HG02623 (cell line): ENCODE data around the gene TP53I13.
"Not testable (repeated sequence)": the region's sequence is repeated elsewhere in the genome, so short reads cannot be mapped to it uniquely, and the experiment has no call there.

Experiments used
- ATAC-seq: cut with Tn5 transposase; IDR thresholded peaks from one replicate; pipeline ENCODE4 v1.9.1; 2021; ENCODE audit warnings: moderate library complexity; ENCODE audit not compliant: unreplicated experiment

Gene TP53I13

GRCh38 chr17:29568331-29569244, at the start of gene TP53I13:
Gene TP53I13, plus strand, starts transcription at chr17:29568701. Its CDS starts 58 bp downstream, at chr17:29568759.
- ATAC-seq = peak; percentile 40

- no peak for ATAC-seq
Observed at GRCh38 chr17:29524692-29525091, 43.8 kb upstream of the TP53I13 start.

GRCh38 chr17:29526322-29526721, 42.2 kb upstream of the TP53I13 start:
- no peak for ATAC-seq

GRCh38 chr17:29533976-29534375, 34.5 kb upstream of the TP53I13 start:
- ATAC-seq = no peak

DNA sequence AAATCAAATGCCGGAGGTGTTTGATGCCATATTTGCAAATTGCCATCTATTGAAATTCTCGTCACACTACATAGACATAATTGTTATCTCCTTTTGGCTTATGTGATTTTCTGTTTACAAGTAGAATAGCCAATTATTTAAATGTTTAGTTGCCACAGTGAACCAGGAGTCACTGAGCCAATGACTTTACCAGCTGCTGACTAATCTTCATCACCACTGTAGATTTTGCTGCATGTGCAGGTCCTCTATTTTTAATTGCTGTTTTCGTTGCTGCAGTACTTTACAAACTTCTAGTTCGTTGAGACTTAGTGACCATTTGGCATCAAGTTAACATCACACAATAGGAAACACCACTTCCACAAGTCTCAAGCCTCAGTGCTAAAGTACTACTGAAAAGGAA, 24.4 kb upstream of the TP53I13 start:
- ATAC-seq = no peak

- no peak for ATAC-seq
Observed at GRCh38 chr17:29546085-29546484, 22.4 kb upstream of the TP53I13 start.

GRCh38 chr17:29546830-29547229, 21.7 kb upstream of the TP53I13 start:
- ATAC-seq = no peak

DNA sequence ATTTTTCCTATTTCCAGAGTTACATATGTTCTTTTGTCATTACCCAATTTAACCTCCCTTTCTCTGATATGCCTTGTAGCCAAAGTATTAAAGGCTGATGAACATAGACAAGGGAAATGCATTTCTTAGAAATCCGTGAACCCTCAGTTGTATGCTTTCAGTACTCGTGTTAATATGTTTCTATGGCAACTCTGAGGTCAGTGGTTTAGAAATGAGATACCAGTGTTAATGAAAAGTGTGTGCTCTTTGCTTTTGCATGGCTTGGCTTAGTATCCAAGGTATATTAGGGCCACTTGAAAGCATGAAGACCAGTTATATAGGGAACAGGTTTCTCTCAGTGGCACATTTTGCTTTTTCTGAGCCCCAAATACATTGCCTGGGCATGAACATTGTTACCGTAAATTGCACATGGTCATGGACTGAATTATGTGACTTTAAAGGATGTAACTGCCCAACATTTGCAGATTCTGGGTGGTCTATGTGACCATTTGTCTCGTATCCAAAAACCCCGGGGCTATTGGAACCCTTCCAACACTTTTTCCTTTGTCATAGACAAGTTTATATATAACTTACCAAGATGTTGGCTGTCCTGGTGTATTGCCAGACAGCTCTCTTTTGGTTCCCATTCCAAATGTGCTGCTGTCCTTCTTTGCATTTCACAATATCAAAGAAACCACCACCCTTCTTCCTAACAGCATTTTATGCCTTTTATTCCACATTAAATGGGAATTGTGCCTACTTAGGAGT, 19.2 kb upstream of the TP53I13 start:
- no peak for ATAC-seq

GRCh38 chr17:29555840-29556239, 12.7 kb upstream of the TP53I13 start:
- ATAC-seq = no peak

DNA sequence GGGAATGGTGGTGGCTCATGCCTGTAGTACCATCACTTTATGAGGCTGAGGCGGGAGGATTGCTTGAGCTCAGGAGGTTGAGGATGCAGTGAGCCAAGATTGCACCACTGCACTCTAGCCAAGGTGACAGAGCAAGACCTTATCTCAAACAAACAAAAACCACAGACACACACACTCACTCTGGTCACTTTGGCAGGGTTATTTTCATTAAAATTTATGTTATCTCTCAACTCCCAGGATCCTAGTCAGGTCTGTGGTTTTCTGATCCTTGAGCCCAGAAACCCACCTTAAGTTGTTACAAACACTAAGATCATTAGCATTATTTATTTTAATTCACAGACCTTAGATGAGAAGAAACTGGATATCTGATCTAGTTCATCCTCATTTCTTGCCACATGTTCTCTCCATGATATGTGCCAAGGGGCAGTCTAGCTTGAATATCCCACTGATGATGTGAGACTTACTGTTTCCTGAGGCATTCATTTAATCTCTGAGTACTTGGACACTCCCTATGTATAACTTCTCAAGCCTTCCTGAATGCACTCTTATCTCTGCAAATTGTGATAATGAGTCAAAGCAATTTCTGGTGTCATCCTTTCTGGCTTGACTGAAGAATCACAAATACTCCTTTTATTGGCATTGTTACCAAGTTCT, 11.3 kb upstream of the TP53I13 start:
- ATAC-seq = no peak

GRCh38 chr17:29557739-29558116, 10.8 kb upstream of the TP53I13 start:
- no peak for ATAC-seq

DNA sequence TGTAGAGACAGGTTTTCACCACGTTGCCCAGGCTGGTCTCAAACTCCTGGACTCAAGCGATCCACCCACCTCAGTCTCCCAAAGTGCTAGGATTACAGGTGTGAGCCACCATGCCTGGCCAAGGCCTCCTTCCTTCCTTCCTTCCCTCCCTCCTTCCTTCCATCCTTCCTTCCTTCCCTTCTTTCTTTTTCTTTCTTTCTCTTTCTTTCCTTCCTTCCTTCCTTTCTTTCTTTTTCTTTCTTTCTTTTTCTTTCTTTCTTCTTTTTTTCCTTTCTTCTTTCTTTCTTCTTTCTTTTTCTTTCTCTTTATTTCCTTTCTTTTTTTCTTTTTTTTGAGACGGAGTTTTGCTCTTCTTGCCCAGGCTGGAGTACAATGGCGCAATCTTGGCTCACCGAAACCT, 10.4 kb upstream of the TP53I13 start:
- not testable (repeated sequence) for ATAC-seq

DNA sequence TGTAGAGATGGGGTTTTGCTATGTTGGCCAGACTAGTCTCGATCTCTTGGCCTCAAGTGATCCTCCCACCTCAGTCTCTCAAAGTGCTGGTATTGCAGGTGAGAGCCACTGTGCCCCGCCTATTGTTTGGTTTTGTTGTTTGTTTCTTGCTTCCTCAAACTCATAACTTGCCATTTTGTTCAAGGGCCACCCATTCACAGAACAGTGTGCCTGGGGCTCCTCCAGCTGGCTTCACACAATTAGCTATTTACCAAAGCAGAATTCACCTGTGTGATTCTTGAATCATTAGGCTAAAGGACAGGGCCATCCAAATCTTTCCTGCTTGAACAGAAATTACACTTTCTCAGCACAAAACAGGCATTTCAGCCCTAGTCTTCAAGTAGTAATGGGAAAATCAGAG, 8.9 kb upstream of the TP53I13 start:
- no peak for ATAC-seq

DNA sequence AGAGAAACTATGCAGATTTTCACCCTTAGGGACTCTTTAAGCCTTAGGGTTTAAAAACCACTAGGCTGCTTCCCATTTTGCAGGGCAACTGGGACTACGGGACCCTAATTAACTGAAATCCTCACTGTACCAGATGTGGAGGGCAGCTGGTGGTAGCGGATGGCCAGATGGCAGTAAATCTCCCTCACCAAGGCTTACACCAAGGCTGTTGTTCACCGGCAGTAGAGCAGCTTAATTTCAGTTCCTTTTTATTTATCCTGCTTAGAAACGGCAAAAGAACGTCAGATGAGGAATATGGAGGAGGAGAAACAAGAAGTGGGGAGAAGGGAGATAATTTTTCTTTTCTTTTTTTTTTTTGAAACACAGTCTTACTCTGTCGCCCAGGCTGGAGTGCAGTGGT, 8.2 kb upstream of the TP53I13 start:
- ATAC-seq = no peak

- no peak for ATAC-seq
Observed at GRCh38 chr17:29561554-29562517, 6.7 kb upstream of the TP53I13 start.

DNA sequence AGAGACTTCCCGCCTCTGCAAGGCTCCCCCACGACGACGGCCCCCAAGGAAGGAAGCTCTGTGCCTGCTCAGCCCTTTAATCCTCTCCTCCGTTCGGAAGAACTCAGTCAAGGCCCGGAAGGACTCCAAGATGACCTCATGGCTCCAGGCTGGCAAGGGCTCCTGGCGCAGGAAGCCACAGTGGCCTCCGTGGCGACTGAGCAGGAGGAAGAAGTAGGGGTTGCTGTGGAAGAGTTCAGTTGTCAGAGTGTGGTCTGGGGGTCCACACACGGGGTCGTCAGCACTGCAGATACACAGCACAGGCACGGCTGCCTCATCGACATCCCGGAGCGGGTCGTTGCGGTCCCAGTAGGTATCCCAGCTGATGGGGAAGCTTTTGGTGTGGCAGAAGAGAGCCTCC, 5.9 kb upstream of the TP53I13 start:
- ATAC-seq = no peak

GRCh38 chr17:29563816-29564215, 4.7 kb upstream of the TP53I13 start:
- no peak for ATAC-seq

GRCh38 chr17:29565643-29566472, 2.6 kb upstream of the TP53I13 start:
- ATAC-seq = no peak

GRCh38 chr17:29566473-29567303, 1.8 kb upstream of the TP53I13 start, which contains the start of gene ABHD15:
Gene ABHD15, minus strand, starts transcription at chr17:29567037. Its CDS starts 71 bp downstream, at chr17:29566966.
- ATAC-seq = no peak
